Lung (tissue), 12 donors: ENCODE measurements around the gene NPHP4. TPM values are rescaled to one million over a fixed set of nuclear protein-coding genes. Genes with fewer than 3 reads are reported as not detected.

ENCODE experiments used
- ATAC-seq: fragments of 200-7000 bp; cut with Tn5 transposase; one replicate; pipeline ENCODE4 v1.9.1; 2020; ENCODE audit warnings: moderate number of reproducible peaks; ENCODE audit not compliant: insufficient read depth, low FRiP score
- DNase-seq, 3 donors: peaks; one replicate each; pipeline ENCODE4 v3.0.0-alpha.2; 2013 to 2017
- H3K27ac ChIP-seq, 2 donors: one replicate each; pipeline ENCODE4 v1.5.1; 2013; ENCODE audit warnings: mild to moderate bottlenecking in 2 of 2, moderate library complexity in 2 of 2, control low read depth in 1 of 2, inconsistent platforms in 1 of 2, low read depth in 1 of 2, low read length in 1 of 2
- H3K27me3 ChIP-seq, 3 donors: one replicate each; pipeline ENCODE4 v1.5.1; 2013; ENCODE audit warnings: low read length in 2 of 3; ENCODE audit not compliant: control insufficient read depth in 3 of 3, insufficient read depth in 3 of 3
- H3K36me3 ChIP-seq, 4 donors: one replicate each; pipeline ENCODE4 v1.5.1; 2013; ENCODE audit warnings: low read length in 4 of 4, mild to moderate bottlenecking in 1 of 4, moderate library complexity in 1 of 4; ENCODE audit not compliant: control insufficient read depth in 4 of 4, insufficient read depth in 4 of 4
- H3K4me1 ChIP-seq, 5 donors: one replicate each; pipeline ENCODE4 v1.5.1; 2013; ENCODE audit warnings: low read length in 5 of 5, mild to moderate bottlenecking in 2 of 5, moderate library complexity in 1 of 5; ENCODE audit not compliant: control insufficient read depth in 5 of 5, insufficient read depth in 5 of 5
- H3K4me3 ChIP-seq: one replicate; pipeline ENCODE4 v1.5.1; 2013; ENCODE audit warnings: mild to moderate bottlenecking, control low read depth, moderate library complexity
- H3K9ac ChIP-seq, 2 donors: one replicate each; pipeline ENCODE4 v1.5.1; 2013; ENCODE audit warnings: low read length in 2 of 2, control low read depth in 1 of 2; ENCODE audit not compliant: insufficient read depth in 1 of 2
- H3K9me3 ChIP-seq, 4 donors: one replicate each; pipeline ENCODE4 v1.5.1; 2013; ENCODE audit warnings: low read length in 3 of 4, mild to moderate bottlenecking in 1 of 4, moderate library complexity in 1 of 4; ENCODE audit not compliant: control insufficient read depth in 4 of 4, insufficient read depth in 3 of 4
- CTCF ChIP-seq: IDR thresholded peaks from 2 replicates; pipeline ENCODE4 v1.5.1; 2012; ENCODE audit warnings: mild to moderate bottlenecking; ENCODE audit errors: control extremely low read depth, extremely low read depth
- WGBS, 2 donors: extraction: QIAGEN DNeasy Blood & Tissue Kit; methylation state at CpG; one replicate each; pipeline ENCODE4 v1.1.7; 2013; 5-methylcytosine and 5-hydroxymethylcytosine counted together
- polyA plus RNA-seq, 2 donors: library from polyadenylated mRNA; stranded (reverse); fragments of 200-250 nt; gene quantifications; one replicate each; pipeline ENCODE4 v1.2.1, GENCODE V29; 2013
- total RNA-seq, 2 donors: library from RNA; depleted of rRNA in 1 of 2; stranded (reverse); fragments of >200 nt in 1 of 2; gene quantifications; one replicate each; pipeline ENCODE4 v1.2.1, GENCODE V29; 2014 to 2021
- donor health status: control.
- donor health status: control.
- donor health status: Bipolar disorder and iron deficiency.
- donor health status: healthy.
- donor health status: DM: yes; HTN: yes; CAD: no.

The NPHP4 gene
- total and polyA plus RNA-seq, 4 donors = 6.0 to 23.3 (median 11.1) TPM

GRCh38 chr1:5911157-5911556, 81.1 kb downstream of the NPHP4 start:
- Histone ChIP-seq H3K4me3 (no peak overlapping the region), H3K27me3 (no peaks in the 10 kb centered on the region), H3K36me3 (peaks cover 0 to 13% (median 0%) of the 10 kb centered on the region in 4 donors), H3K27ac (no peak overlapping the region), H3K9ac (no peak overlapping the region), H3K9me3 (peaks cover 0 to 3% (median 0%) of the 10 kb centered on the region in 4 donors), H3K4me1 (peaks cover 0 to 4% (median 2%) of the 10 kb centered on the region in 5 donors)
- ATAC-seq (no peak), DNase-seq (no peak)
- WGBS, 2 donors = 93 to 94% methylated on average over 14 of the region's 14 CpGs
- TF ChIP-seq CTCF = no peak

DNA sequence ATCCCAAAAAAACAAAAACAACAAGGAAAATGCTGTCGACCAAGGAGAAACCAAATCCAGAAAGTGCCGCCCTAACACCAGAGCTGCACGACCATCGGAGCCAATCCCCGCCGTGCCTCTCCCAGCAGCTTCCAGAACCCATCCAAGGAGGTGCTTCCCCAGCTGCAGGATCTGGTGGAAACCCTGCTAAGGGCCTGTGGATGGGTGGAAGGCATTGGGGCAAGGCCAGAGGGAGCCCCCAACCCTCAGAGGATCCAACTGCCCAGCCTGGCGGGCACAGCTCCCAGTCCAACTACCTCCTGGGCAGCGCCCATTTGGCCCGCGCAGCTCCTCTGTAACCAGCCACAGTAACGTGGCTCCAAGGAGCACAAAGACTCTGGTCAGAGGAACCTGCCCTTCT, 81.6 kb downstream of the NPHP4 start:
- no peak overlapping the region for H3K27ac ChIP-seq
- H3K27me3 ChIP-seq = no peaks in the 10 kb centered on the region
- no peak for TF ChIP-seq CTCF
- peaks cover 0 to 13% (median 0%) of the 10 kb centered on the region in 4 donors for H3K36me3 ChIP-seq
- ATAC-seq (no peak), DNase-seq (no peak)
- peaks cover 0 to 1% (median under 1%) of the 10 kb centered on the region in 5 donors for H3K4me1 ChIP-seq
- H3K9me3 ChIP-seq = peaks cover 0 to 3% (median 0%) of the 10 kb centered on the region in 4 donors
- no peak overlapping the region for H3K9ac ChIP-seq
- H3K4me3 ChIP-seq = no peak overlapping the region
- 96 to 98% methylated on average over 11 of the region's 11 CpGs for WGBS, 2 donors

GRCh38 chr1:5910276-5910620, 82.0 kb downstream of the NPHP4 start:
- DNase-seq (no peak), ATAC-seq (no peak)
- Histone ChIP-seq H3K4me1 (no peaks in the 10 kb centered on the region), H3K27me3 (no peaks in the 10 kb centered on the region), H3K27ac (no peak overlapping the region), H3K9me3 (peaks cover 0 to 3% (median 0%) of the 10 kb centered on the region in 4 donors), H3K4me3 (no peak overlapping the region), H3K9ac (no peak overlapping the region), H3K36me3 (peaks cover 0 to 17% (median 2%) of the 10 kb centered on the region in 4 donors)
- no peak for TF ChIP-seq CTCF
- WGBS, 2 donors = 96% methylated on average over 11 of the region's 11 CpGs

DNA sequence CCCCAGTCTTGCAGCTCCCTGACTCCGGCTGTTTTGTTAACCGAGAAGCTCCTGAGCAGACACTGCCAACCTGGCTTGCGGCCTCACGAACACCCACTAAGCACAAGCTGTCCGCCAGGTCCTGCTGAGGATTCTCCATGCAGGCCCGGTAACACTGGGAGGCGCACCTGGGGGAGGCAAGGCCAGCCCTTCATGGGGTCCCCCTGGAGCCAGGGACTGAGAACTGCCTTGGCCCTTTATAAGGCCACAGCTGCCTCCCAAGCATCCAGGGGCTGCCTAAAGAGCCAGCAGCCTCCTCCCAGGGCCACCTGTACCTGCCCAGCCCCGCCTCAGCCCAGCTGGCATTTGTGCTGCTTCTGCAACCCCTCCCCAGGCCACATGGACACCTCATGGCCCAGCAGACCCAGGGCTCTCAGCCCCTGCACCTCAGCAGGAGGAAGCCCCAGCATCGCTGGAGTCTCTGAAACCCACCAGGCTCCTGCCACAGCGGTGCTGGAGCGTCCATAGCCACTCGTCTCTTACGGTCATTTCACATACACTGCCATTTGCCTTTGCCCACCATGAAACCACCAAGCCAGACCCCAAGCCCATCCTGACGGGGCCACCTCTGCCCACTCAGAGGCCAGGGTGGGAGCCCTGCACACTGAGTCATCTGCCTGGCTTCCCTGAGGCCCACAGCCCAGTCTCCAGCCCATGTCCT, 82.5 kb downstream of the NPHP4 start:
- ATAC-seq (no peak), DNase-seq (no peak)
- no peaks in the 10 kb centered on the region for H3K4me1 ChIP-seq
- H3K27ac ChIP-seq = no peak overlapping the region
- no peak overlapping the region for H3K9ac ChIP-seq
- TF ChIP-seq CTCF = no peak
- H3K9me3 ChIP-seq = peaks cover 0 to 3% (median 0%) of the 10 kb centered on the region in 4 donors
- WGBS, 2 donors = 97 to 99% methylated on average over 14 of the region's 14 CpGs
- H3K27me3 ChIP-seq = no peaks in the 10 kb centered on the region
- H3K36me3 ChIP-seq = peaks cover 0 to 22% (median 3%) of the 10 kb centered on the region in 4 donors
- H3K4me3 ChIP-seq = no peak overlapping the region
